ENCODE measurements around the gene SERPINE1.

Gene SERPINE1

GRCh38 chr7:101185258-101185839 lies 58.4 kb downstream of the SERPINE1 start:
- in situ Hi-C loops (cut with MboI; ENCODE audit: low sequenced_read_pairs): no loop called here

DNA sequence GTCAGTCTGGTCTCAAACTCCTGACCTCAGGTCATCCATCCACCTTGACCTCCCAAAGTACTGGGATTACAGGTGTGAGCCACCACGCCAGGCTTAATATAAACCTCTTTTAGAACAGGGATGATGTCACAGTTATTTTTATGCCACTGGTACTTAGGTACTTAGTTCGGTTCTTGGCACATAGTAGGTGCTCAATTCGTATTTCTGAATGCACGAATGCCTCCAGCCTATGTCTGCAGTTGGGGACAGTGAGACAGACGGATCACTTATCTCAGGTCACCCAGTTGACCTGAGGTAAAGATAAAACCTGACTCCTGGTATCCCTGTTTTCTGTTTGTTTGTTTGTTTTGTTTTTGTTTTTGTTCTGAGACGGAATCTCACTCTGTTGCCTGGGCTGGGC lies 59.3 kb downstream of the SERPINE1 start:
- in situ Hi-C loops (cut with MboI; ENCODE audit: low sequenced_read_pairs): no loop called here

GRCh38 chr7:101186844-101187428 lies 60.0 kb downstream of the SERPINE1 start:
- in situ Hi-C loops (cut with MboI; ENCODE audit: low sequenced_read_pairs): no loop called here

Data from HL-60/S4 (cell line).